Measurements from ENCODE around the gene MAPT. TPM values are rescaled to one million over a fixed set of nuclear protein-coding genes. Genes with fewer than 3 reads are reported as not detected.

The MAPT gene
- total and polyA plus RNA-seq, 2 of the 13 experiments (the other 11 are each of a cell fraction or from before 2014, with no cell fraction given) = 2.1 to 2.8 TPM

DNA sequence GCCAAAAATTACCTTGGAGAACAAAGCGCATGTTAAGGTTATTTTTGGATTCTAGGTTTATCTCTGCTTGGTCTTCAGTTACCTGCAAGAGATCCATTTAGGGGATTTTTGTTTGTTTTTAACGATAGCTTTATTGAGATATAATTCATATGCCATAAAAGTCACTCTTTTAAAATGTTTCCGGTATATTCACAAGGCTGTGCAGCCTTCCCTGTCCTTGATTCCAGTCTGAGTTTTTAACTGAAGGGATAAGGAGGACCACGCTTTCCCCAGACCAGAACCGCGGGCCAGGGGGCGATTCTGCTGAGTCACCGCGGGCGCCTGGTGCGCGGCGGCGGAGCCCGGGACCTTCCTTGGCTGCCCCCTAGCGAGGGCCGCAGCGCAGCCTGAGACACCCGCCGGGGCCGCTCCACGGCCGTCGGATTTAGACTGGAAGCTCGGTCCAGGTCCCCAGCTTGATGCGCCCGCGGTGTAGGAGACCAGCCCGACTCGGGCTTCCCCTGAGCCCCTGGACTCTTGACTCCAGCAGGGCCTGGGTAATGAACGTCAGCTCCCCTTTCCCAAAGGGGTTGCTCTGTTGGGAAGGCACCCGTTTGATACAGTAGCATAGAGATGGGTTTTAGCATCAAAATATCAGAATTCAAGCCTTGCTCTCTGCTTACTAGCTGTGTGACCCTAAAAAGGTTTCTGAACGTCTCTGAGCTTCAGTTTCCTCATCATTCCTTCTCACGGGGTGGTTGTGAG, 54.7 kb downstream of the MAPT start (continued):
- TF ChIP-seq, protein P1, sequence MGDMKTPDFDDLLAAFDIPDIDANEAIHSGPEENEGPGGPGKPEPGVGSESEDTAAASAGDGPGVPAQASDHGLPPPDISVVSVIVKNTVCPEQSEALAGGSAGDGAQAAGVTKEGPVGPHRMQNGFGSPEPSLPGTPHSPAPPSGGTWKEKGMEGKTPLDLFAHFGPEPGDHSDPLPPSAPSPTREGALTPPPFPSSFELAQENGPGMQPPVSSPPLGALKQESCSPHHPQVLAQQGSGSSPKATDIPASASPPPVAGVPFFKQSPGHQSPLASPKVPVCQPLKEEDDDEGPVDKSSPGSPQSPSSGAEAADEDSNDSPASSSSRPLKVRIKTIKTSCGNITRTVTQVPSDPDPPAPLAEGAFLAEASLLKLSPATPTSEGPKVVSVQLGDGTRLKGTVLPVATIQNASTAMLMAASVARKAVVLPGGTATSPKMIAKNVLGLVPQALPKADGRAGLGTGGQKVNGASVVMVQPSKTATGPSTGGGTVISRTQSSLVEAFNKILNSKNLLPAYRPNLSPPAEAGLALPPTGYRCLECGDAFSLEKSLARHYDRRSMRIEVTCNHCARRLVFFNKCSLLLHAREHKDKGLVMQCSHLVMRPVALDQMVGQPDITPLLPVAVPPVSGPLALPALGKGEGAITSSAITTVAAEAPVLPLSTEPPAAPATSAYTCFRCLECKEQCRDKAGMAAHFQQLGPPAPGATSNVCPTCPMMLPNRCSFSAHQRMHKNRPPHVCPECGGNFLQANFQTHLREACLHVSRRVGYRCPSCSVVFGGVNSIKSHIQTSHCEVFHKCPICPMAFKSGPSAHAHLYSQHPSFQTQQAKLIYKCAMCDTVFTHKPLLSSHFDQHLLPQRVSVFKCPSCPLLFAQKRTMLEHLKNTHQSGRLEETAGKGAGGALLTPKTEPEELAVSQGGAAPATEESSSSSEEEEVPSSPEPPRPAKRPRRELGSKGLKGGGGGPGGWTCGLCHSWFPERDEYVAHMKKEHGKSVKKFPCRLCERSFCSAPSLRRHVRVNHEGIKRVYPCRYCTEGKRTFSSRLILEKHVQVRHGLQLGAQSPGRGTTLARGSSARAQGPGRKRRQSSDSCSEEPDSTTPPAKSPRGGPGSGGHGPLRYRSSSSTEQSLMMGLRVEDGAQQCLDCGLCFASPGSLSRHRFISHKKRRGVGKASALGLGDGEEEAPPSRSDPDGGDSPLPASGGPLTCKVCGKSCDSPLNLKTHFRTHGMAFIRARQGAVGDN (CRISPR knock-in tag; IDR thresholded peaks at IDR 0.05) = peak; percentile 82
- TF ChIP-seq ZNF136 (CRISPR knock-in tag; IDR thresholded peaks at IDR 0.05; ENCODE audit: low read depth) (no peak), SCMH1 (CRISPR knock-in tag; IDR thresholded peaks at IDR 0.05; ENCODE audit: borderline replicate concordance) (no peak), ZNF121 (CRISPR knock-in tag; IDR thresholded peaks at IDR 0.05) (no peak), FOXA1 (IDR thresholded peaks at IDR 0.05) (no peak), FOXA1 (CRISPR knock-in tag; IDR thresholded peaks at IDR 0.05) (peak; percentile 34; the same call in 1 of the 2 replicates), ZNF562 (CRISPR knock-in tag; IDR thresholded peaks at IDR 0.05; ENCODE audit: borderline replicate concordance) (no peak), AGO1 (IDR thresholded peaks at IDR 0.05; ENCODE audit: low read depth, low read length, poor library complexity, severe bottlenecking) (peak; percentile 66), ZNF354B (CRISPR knock-in tag; IDR thresholded peaks at IDR 0.05) (no peak), TMF1 (CRISPR knock-in tag; IDR thresholded peaks at IDR 0.05; ENCODE audit: low read depth) (no peak), HCFC1 (IDR thresholded peaks at IDR 0.05; ENCODE audit: low read depth, low read length) (no peak), ZNF883 (CRISPR knock-in tag; IDR thresholded peaks at IDR 0.05; ENCODE audit: not compliant biosample characterization) (no peak), ZSCAN25 (CRISPR knock-in tag; IDR thresholded peaks at IDR 0.05) (no peak; the same call in 1 of the 2 replicates)
- TF ChIP-seq, protein P2, sequence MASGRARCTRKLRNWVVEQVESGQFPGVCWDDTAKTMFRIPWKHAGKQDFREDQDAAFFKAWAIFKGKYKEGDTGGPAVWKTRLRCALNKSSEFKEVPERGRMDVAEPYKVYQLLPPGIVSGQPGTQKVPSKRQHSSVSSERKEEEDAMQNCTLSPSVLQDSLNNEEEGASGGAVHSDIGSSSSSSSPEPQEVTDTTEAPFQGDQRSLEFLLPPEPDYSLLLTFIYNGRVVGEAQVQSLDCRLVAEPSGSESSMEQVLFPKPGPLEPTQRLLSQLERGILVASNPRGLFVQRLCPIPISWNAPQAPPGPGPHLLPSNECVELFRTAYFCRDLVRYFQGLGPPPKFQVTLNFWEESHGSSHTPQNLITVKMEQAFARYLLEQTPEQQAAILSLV (CRISPR knock-in tag; IDR thresholded peaks at IDR 0.05; ENCODE audit: borderline replicate concordance) = peak; percentile 64; the same call in 1 of the 2 replicates
- TF ChIP-seq, protein P3, sequence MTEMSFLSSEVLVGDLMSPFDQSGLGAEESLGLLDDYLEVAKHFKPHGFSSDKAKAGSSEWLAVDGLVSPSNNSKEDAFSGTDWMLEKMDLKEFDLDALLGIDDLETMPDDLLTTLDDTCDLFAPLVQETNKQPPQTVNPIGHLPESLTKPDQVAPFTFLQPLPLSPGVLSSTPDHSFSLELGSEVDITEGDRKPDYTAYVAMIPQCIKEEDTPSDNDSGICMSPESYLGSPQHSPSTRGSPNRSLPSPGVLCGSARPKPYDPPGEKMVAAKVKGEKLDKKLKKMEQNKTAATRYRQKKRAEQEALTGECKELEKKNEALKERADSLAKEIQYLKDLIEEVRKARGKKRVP (CRISPR knock-in tag; IDR thresholded peaks at IDR 0.05) = no peak
- TF ChIP-seq, protein P4, sequence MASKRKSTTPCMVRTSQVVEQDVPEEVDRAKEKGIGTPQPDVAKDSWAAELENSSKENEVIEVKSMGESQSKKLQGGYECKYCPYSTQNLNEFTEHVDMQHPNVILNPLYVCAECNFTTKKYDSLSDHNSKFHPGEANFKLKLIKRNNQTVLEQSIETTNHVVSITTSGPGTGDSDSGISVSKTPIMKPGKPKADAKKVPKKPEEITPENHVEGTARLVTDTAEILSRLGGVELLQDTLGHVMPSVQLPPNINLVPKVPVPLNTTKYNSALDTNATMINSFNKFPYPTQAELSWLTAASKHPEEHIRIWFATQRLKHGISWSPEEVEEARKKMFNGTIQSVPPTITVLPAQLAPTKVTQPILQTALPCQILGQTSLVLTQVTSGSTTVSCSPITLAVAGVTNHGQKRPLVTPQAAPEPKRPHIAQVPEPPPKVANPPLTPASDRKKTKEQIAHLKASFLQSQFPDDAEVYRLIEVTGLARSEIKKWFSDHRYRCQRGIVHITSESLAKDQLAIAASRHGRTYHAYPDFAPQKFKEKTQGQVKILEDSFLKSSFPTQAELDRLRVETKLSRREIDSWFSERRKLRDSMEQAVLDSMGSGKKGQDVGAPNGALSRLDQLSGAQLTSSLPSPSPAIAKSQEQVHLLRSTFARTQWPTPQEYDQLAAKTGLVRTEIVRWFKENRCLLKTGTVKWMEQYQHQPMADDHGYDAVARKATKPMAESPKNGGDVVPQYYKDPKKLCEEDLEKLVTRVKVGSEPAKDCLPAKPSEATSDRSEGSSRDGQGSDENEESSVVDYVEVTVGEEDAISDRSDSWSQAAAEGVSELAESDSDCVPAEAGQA (IDR thresholded peaks at IDR 0.05; ENCODE audit: low read depth) = no peak
- TF ChIP-seq, protein P4 (CRISPR knock-in tag; IDR thresholded peaks at IDR 0.05; ENCODE audit: borderline replicate concordance) = no peak

Measured in HepG2 (cell line).